WERI-Rb-1 (cell line): ENCODE data around the gene GPR148.

Source experiments
- DNase-seq: peaks from one replicate; pipeline ENCODE4 v3.0.0-alpha.2; 2020
- H3K27ac ChIP-seq: fragments of 250-450 bp; sonication (Bioruptor Pico); 2 replicates; pipeline ENCODE4 v1.5.1; 2020; ENCODE audit warnings: mild to moderate bottlenecking, moderate library complexity
- H3K27me3 ChIP-seq: fragments of 250-450 bp; sonication (Bioruptor Pico); 2 replicates; pipeline ENCODE4 v1.5.1; 2021; ENCODE audit warnings: mild to moderate bottlenecking, low read depth, moderate library complexity; ENCODE audit not compliant: insufficient read depth, severe bottlenecking
- H3K36me3 ChIP-seq: fragments of 250-450 bp; sonication (Bioruptor Pico); 2 replicates; pipeline ENCODE4 v1.5.1; 2020; ENCODE audit warnings: mild to moderate bottlenecking, moderate library complexity
- H3K4me3 ChIP-seq: 2 replicates; pipeline ENCODE4 v1.5.1; 2011; ENCODE audit warnings: low read depth, mild to moderate bottlenecking, control low read depth, low read length
- H3K9me3 ChIP-seq: fragments of 250-450 bp; sonication (Bioruptor Pico); 2 replicates; pipeline ENCODE4 v1.5.1; 2021; ENCODE audit warnings: mild to moderate bottlenecking, moderate library complexity; ENCODE audit not compliant: severe bottlenecking
- TF ChIP-seq, protein P1 (sequence below): IDR thresholded peaks from 2 replicates; pipeline ENCODE4 v1.5.1; 2011; ENCODE audit warnings: low read depth, mild to moderate bottlenecking, control low read depth, inconsistent platforms, low read length

Gene GPR148

GRCh38 chr2:130762031-130762909 lies 33.4 kb downstream of the GPR148 start:
- no peak for DNase-seq
- Histone ChIP-seq H3K27me3 (no peaks in the 10 kb centered on the region), H3K36me3 (peaks cover 24% of the 10 kb centered on the region), H3K27ac (no peak overlapping the region), H3K9me3 (no peaks in the 10 kb centered on the region), H3K4me3 (no peak overlapping the region)
- TF ChIP-seq, protein P1, sequence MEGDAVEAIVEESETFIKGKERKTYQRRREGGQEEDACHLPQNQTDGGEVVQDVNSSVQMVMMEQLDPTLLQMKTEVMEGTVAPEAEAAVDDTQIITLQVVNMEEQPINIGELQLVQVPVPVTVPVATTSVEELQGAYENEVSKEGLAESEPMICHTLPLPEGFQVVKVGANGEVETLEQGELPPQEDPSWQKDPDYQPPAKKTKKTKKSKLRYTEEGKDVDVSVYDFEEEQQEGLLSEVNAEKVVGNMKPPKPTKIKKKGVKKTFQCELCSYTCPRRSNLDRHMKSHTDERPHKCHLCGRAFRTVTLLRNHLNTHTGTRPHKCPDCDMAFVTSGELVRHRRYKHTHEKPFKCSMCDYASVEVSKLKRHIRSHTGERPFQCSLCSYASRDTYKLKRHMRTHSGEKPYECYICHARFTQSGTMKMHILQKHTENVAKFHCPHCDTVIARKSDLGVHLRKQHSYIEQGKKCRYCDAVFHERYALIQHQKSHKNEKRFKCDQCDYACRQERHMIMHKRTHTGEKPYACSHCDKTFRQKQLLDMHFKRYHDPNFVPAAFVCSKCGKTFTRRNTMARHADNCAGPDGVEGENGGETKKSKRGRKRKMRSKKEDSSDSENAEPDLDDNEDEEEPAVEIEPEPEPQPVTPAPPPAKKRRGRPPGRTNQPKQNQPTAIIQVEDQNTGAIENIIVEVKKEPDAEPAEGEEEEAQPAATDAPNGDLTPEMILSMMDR: no peak

DNA sequence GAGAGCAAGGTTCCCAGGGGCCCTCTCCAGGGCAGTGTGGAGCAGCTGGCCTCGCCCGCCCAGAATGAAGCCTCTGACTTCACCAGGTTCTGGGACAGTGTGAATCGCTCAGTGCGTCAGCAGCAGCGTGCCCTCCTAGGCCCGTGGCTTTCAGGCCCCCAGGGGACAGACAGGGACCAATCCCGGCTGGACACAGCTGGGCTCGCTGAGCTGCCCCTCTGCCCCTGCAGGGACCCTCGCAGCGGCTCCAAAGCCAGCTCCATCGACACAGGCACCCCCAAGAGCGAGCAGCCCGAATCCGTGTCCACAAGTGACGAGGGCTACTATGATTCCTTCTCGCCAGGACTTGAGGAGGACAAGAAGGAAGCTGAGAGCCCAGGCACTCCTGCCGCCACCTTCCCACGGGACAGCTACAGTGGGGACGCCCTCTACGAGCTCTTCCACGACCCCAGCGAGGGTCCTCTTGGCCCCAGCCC lies 34.1 kb downstream of the GPR148 start:
- Histone ChIP-seq H3K27ac (no peak overlapping the region), H3K36me3 (peaks cover 24% of the 10 kb centered on the region), H3K4me3 (no peak overlapping the region), H3K27me3 (no peaks in the 10 kb centered on the region), H3K9me3 (no peaks in the 10 kb centered on the region)
- no peak for DNase-seq
- TF ChIP-seq, protein P1: no peak

DNA sequence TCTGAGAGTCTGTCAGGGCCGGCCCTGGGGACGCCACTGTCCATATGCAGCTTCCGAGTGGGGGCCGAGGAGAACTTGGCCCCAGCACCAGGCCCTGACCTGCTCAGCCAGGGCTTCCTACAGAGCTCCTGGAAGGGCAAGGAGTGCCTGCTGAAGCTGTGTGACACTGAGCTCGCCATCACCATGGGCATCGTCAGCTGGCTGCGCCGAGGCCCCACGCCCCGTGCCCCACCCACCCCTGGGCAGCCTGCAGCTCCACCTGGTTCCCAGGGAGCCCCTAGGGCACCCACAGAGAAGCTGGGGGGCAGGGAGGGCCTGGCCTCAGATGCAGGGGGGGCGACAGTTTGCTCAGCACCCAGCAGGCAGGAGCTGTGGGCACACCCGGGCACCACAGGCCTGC lies 34.5 kb downstream of the GPR148 start:
- no peak overlapping the region for H3K4me3 ChIP-seq
- H3K27me3 ChIP-seq: no peaks in the 10 kb centered on the region
- TF ChIP-seq, protein P1: no peak
- H3K27ac ChIP-seq: no peak overlapping the region
- peaks cover 24% of the 10 kb centered on the region for H3K36me3 ChIP-seq
- DNase-seq: no peak
- H3K9me3 ChIP-seq: no peaks in the 10 kb centered on the region

DNA sequence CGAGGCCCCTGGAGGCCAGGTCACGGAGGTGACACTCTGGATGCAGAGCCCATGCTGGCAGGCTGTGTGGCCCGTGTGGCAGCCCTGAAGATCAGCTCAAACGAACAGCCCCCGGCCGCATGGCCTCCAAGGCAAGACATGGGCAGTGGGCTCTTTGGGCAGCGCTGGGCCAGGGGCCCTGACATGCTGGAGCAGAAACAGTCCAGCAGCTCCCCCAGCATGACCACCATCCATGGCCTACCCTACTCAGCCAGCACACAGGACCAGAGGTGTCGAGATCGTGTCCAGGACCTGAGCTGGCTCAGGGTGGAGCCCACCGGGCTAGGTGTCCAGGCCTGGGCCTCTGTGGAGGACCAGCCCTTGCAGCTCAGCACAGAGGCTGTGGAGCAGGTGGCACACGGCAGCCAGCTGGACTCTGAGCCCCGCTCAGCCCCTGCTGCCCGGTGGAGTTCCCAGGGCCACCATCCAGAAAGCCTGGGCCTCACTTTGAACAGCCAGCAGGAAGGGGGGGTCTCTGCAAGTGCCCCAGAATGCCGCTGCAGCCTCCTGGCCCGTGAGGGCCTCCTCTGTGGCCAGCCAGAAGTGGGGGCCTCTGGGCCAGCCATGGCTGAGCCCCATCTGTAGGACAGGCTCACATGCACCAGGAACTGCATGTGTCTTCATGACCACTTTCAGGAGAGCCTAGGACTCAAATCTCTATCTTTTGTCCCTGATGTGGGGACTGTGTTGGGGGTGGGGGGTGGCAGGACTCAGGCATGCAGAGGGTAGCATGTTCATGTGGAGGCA lies 35.4 kb downstream of the GPR148 start:
- H3K36me3 ChIP-seq: peaks cover 24% of the 10 kb centered on the region
- H3K27me3 ChIP-seq: no peaks in the 10 kb centered on the region
- TF ChIP-seq, protein P1: no peak
- H3K4me3 ChIP-seq: no peak overlapping the region
- no peak overlapping the region for H3K27ac ChIP-seq
- no peaks in the 10 kb centered on the region for H3K9me3 ChIP-seq
- DNase-seq: no peak

DNA sequence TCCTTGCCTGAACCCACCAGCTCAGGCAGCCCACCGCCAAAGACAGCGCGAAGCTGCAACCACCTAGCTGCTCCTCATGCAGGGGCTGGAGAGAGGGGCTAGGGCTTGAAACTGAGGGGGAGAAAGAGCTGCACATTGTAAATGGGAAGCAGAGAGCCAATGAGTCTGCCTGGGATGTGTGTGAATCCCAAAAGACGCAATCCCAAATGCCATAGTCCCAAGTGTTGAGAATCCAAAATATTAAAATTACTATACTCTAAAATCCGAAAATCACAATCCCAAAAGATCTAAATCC lies 35.9 kb downstream of the GPR148 start:
- TF ChIP-seq, protein P1: no peak

More for the DNA sequence above, 35.9 kb downstream of the GPR148 start:
- Histone ChIP-seq H3K36me3 (peaks cover 24% of the 10 kb centered on the region), H3K9me3 (no peaks in the 10 kb centered on the region), H3K4me3 (no peak overlapping the region), H3K27ac (no peak overlapping the region), H3K27me3 (no peaks in the 10 kb centered on the region)
- no peak for DNase-seq
